NCI-H1930 (cell line): ENCODE measurements around the gene PLCH2.
"Not testable (repeated sequence)": the region's sequence is repeated elsewhere in the genome, so short reads cannot be mapped to it uniquely, and the experiment has no call there.

ENCODE experiments used
- DNase-seq, 2 experiments: peaks; one replicate each; lab custom pipeline; 2025; lab: John Stamatoyannopoulos, UW

The PLCH2 gene

DNA sequence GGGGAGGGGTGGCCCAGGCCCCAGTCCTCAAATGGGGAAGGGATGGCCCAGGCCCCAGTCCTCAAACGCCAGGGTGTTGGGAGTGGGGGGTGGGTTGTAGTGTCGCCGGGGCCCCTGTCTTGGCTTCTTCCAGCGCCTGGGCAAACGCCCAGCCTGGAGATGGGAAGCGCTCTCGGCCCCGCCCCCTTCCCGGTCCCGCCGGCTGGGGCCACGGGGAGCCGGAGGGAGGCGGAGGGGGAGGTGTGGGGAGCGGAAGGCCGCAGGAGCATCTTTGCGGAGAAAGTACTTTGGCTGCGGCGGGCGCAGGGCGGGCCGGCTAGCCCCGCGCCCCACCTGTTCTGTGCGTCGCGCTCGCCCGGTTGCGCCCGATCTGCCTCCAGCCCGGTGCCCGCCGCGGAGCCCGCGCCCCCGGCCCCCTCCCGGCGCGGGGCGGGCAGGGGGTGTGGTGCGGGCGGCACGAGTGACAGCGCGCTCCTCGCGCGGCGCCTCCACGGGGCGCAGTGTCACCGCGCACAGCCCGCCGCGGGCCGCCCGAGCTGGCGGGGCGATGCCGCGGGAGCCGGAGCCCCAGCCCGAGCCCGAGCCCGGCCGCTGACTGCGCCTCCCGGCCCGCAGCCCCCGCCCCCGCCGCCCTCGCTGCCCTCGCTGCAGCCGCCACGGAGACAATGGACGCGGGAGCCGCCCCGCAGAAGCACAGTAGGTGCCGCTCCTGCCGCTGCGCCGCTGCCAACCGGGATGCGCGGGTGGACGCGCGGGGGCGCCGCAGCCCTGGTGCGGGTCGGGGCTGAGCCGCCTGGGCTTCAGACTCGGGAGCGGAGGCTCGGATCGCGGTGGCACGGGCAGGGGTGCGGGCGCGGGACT, 32.6 kb upstream of the PLCH2 start:
- no peak for DNase-seq

DNA sequence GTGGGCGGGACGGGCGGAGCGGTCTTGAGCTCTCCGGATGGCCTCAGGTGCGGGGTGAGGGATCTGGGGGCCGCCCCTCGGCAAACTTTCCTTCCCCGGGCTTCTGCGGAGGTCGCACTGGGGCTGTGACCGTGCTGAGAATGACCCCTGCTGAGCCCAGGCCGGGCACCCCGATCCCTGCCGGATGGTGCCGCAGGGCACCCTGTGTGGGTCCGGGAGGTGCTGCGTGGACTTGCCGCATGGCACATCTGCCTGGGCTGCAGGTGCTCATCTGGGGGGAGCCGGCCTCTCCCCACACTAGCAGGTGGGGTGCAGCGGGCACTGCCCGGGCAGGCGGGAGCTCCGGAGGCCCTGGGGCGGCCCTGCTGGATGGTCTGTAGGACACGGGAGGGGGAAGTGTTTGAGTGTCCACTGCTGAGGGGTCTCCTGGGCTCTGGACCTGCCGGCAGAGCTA, 31.9 kb upstream of the PLCH2 start:
- DNase-seq: no peak

DNA sequence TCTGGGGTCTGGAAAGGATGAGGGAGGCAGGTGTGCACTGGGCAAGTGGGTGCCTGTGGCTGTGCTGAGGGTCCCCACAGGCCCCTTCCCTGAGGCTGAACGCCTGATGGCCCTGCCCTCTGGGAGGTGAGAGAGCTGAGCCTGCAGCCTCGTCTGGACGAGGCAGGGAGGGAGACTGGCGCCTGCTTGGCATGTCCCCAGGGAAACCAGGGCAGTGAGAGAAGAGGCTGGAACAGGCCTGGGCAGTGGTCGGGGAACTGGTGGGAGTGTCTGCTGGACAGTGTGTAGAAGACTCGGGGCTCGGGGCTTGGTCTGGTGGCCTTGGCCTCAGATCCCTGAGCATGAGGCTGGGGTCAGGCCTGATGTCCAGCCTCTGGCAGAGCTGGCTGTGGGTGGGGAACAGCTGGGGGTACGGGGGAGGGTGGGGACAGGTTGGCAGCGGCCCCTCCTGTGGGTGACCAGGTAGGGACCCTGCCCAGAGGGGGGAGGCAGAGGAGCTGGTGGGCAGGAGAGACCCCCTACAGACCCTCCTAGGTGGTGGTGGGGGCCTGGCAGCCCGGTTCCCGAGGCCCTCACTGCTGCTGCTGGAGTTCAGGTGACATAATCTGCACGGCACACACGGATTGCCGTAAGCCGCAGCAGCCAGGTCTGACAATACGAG, 30.8 kb upstream of the PLCH2 start:
- no peak for DNase-seq

DNA sequence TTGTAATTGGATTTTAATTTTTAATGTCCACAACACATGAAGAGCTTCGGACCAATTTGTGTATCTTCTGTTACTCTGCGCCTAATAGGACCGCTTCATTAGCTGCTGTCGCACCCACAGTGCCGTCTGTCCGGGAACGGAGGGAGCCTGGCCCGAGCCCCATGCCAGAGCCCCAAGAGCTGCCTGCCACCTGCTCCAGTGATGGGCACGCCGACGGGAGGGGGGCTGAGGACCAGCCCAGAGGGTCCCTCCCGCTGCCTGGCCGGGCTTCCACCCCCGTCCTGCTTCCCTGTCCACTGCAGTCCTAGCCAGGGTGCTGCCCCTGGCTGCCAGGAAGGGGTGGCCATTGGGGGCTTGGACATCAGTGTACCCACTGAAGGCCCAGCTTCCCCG, 30.3 kb upstream of the PLCH2 start:
- DNase-seq: no peak

DNA sequence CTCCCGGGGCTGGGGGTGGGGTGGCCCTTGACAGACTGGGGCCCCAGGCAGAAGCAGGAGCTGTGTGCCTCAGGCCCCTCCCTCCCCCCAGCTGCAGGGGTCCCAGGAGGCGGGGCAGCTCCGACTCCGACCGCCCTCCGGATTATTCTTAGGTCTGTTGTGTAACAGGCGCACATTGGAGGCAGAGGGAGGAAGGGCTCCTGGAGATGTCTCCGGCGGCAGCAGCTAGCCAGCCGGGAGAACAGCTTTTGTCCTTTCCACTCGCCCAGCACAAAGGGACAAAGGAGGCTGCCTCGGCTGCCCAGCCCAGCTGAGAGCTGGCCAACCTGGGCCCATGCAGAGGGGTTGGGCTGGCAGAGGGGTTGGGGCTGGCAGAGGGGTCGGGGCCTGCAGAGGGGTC, 29.7 kb upstream of the PLCH2 start:
- no peak for DNase-seq

DNA sequence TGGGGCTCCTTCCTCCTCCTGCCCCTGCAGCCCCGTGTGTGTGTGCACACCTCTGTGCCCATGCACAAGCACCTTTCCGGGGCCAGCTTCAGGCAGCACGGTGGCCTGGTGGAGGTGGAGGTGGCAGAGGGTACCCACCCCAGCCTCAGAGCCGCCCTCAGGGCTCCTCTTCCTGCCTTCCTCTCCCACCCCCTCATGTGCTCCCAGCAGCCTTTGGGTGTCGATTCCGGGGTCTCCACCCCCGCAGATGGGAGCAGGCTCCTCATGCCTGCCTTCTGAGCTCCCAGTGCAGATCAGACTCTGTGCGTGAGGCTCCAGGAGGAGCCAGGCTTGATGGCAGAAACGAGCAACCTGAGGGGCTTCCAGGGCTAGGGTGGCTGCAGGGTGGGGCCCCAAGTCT, 29.2 kb upstream of the PLCH2 start:
- DNase-seq: no peak

DNA sequence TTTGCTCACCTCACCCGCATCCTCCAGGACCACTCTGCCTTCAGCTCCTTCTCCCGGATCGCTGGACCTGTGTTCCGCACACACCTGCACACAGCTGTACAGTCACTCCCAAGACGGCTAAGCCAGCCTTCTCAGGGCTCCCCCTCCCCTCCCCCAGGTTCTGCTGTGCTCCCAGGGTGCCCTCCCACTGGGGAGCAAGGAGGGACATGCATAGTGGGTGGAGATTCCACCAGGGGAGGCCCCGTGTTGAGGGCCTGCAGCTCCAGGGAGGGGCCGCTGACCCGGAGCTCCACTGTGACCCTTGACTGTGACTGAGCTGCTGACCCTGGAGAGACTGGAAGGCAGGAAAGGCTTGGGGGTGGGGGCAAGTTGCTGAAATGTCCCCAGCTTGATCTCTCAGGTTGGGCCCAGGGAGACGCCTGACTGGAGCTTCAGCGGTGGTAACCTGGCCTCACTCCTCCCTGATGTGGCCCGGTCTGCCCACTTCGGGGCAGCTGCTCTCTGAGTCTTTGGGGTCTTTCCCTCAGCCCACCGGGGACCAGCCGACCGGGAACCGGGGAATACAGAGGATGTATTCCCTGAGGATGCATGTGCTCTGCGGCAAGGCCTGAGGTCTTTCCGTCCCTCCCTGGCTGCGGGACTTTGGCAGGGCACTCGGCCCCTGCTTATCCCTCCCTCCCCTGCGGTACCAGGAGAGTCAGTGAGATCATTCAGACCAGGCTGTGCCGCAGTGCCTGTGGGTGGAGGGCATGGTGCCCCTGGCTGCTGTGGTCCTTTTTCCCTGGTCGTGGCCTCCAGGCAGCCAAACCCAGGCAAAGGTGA, 28.6 kb upstream of the PLCH2 start:
- no peak for DNase-seq

DNA sequence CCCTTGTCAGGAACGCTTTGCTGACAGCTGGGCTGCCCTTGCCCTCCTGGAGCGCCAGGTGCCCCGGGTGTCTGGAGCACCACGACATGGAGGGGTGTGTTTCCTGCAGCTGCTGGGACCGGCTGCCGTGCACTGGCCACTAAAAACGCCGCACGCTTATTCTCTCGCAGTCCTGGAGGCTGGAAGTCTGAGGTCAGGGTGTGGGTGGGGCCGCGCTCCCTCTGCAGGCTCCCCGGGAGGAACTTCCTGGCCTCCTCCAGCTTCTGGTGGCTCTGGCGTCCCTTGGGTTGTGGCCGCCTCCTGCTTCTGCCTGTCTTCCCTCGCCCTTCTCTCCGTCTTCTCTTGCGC, 28.0 kb upstream of the PLCH2 start:
- DNase-seq: no peak

DNA sequence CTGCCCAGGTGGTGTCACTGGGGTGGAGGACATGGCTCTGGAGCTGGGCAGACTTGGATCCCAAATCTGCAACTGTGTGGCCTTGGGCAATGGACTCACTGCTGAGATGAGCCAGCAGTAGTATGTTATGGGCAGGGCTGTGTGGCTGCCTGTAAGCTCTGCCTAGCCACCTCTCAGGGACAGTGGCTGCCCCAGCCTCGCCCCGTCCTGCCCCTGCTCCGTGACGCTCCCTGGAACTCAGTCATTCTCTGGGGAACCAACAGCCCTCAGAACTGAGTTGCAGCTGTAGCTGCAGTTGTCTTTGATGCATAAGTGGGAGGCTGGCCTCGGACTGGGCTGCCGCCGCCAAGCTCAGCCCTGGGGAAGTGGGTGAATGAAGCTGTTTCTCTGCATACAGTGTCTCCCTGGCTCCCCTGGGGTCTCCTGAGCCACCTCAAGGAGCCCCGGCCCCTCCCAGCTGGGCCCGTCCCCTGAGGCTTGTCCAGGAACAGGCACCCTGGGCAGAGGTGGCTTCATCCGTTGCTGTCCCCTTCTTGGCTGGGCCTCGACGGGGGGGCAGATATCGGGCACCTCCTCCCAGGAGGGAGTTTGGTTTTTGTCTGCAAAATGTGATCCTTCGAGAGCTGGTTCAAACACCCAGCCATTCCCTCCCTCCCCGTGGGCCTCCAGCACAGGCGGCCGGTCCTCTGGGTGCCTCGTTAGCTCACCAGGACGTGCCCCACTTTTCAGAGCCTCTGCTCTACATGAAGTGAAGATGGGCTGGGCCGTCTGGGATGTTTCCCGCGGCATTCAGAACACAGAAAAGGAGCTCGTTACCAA, 26.2 kb upstream of the PLCH2 start:
- DNase-seq: no peak

DNA sequence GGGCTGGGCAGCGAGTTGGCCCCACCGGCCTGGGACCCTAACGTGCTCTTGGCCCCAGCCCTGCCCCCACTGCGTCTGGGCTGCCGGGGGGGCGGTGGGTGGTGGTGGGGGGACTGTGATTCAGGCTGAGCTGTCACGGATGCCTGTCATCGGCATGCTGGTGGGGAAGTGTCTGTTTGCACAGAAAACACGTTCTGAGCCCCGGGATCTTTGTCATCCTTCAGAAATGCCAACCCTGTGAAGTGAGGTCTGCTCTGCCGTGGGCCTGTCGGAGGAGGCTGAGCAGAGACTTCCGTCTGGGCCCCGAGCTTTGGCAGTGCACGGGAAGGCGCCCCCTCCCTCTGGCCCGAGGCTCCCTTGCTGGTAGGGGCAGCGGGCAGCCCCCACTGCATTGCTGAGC, 24.3 kb upstream of the PLCH2 start:
- no peak for DNase-seq

DNA sequence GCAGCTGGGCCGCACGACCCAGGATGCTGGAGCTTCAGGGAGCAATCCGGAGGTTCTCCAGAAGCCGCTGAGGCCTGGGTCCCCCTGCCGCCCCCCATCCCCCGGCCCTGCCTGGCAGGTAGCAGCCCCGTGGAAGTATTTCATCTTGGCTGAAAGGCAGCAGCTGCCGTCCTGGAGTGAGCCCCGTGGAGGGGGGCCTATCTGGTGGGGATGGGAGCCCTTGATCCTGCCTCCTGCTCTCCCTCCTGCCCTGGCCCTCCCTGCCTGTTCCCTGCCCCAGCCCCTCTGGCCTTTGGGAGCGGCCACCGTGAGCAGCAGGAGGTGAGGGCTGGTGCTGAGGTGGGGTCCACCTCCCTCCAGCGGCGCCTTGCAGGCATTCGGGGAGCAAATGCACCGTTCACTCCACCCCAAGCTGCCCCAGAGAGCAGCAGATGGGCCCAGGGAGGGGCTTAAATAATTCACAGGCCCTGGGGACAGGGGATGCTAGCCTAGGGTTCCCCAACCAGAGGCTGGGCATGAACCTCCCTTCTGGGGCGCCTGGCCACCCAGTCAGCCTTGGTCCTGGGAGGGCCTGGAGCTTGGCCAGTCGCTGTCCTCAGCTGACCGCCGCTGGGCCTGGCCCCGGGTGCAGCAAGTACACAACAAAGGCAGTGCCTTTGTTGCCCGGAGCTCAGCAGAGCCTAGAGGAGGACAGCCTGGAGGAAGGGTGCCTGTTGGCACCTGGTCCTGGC, 23.7 kb upstream of the PLCH2 start:
- no peak for DNase-seq

DNA sequence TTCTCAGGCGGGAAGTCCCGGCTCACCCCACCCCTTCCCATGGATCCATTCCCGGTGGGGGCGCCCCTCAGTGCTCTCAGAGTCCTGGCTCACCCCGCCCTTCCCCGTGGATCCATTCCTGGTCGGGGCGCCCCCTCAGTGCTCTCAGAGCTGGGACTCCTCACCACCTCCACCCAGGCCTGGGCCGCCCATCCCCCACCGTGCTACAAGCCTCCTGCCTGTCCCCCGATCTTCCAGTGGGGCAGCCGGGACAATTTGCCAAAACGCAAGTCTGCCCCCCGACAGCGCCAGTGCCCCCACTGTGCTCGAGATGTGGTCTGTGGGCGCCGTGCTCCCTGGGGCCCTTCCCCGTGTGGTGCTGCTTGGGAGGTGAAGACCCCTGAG, 23.2 kb upstream of the PLCH2 start:
- no peak for DNase-seq

DNA sequence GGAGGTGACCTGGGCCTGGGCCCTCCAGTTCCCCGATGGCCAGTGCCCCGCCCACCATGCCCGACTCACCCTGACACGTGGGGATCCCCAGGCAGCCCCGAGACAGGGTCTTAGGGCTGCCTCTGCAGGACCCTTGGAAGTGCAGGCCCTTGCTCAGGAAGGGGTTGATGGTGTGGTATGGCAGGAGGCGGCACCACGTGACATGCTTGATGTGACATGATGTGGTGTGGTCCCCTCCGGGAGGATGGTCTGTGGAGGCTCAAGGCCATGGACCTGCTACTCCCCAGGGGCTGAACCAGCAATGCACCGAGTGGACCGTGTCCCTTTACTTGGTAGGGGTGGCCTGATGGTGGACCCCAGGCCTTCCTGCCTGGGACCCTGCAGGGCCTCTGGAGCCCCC, 21.9 kb upstream of the PLCH2 start:
- DNase-seq: no peak

DNA sequence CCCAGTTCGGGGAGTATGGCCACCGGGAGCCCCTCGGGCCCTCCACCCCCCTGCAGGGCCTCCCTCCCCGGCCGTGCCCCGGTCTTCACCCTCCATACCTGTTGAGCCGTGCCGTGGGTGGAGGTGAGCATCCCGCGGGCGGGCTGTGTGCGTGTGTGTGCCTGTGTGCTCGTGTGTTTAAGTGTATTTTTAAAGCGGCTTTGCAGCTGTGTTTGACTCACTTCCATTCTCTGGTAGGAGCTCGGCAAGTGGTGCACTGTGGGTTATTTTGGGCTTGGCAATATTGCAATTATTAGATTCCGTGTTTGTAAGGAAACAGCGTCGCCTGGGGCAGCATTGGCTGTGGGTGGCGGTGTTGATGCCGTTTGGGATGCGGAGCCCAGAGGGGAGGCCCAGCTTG, 20.3 kb upstream of the PLCH2 start:
- no peak for DNase-seq

DNA sequence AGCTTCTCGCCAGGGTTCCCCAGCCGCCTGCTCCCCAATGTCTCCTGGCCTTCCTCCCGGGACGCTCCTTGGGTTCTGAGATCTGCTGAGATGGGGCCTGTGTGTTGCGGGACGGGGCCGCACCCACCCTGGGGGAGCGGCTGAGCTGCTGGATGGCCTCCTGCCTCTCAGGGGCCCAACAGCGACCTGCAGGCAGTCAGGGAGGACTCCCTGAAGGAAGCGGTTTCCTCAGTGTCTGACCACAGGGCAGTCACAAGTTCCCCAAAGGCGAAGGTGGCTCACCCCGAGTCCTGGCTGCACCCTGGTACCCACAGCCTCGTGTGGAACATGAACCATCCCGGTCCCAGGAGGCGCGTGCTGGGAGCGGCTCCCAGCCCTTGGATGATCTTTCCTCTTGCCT, 18.6 kb upstream of the PLCH2 start:
- DNase-seq: no peak

DNA sequence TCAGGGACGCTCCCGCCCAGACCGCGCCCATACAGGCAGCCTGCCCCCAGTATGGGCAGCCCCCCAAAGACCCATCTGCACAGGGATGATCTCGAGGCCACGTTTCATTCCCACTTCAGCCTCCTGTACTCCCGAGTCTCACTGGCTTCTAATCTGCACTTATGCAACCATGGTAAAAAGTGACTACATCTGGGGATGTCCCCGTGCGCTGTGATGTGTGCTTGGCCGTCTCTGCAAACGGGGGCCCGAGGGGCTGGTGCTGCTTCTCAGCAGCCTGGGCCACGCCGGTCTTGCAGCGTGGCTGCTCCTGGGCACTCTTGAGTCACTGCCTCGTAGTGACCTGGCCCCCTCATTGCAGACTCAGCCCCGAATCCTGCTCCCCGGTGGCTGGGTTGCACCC, 17.4 kb upstream of the PLCH2 start:
- DNase-seq: no peak

DNA sequence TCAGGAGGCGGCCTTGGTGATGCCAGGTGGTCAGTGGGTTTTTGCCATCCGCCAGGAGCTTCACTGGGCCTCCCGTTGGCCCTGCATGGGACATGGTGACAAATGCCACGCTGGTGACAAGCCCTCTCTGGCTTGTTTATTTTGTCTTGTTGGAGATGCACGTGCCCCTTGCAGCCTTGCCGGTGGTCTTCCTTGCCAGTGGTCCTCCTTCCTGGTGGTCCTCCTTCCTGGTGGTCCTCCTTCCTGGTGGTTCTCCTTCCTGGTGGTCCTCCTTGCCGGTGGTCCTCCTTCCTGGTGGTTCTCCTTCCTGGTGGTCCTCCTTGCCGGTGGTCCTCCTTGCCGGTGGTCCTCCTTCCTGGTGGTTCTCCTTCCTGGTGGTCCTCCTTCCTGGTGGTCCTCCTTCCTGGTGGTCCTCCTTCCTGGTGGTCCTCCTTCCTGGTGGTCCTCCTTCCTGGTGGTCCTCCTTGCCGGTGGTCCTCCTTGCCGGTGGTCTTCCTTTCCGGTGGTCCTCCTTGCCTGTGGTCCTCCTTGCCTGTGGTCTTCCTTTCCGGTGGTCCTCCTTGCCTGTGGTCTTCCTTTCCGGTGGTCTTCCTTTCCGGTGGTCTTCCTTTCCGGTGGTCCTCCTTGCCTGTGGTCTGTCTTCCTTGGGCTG, 16.9 kb upstream of the PLCH2 start:
- DNase-seq: not testable (repeated sequence)

DNA sequence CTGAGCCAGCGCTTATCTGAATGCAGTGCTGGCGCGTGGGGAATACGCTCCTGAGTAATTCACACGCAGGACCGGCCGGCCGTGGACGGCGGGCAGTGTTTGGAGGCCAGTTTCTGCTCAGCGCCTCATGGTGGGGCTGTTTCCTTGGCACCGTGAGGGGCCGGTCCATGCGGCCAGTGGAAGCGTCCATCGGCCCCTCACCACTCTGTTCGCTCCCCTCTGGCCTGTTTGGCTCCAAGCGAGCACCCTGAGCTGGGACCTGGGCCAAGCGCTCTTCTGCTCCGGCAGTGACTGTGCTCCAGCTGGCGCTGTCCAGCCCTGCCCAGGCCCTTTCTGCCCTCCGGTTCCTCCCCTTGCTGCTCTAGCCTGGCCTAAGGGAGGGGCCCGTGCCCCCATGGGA, 16.3 kb upstream of the PLCH2 start:
- no peak for DNase-seq

DNA sequence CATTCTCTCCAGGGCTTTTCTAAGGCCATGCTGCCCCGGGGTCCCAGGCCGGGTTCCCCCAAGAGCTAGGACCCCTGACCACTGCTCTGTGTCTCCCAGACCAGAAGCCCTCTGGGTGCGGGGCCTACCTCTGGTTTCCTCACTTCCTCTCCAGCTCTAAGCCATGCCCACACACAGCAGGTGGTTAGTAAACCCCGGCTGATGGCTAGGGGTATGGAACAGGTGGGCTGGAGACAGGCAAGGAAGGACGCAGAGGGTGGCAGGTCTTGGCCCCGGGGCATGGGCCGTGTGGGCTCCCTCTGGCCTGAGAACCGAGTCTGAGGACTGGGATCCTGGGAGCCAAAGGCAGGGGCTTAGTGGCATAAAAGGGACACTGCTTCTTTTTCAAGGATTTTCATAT, 15.9 kb upstream of the PLCH2 start:
- DNase-seq: no peak

DNA sequence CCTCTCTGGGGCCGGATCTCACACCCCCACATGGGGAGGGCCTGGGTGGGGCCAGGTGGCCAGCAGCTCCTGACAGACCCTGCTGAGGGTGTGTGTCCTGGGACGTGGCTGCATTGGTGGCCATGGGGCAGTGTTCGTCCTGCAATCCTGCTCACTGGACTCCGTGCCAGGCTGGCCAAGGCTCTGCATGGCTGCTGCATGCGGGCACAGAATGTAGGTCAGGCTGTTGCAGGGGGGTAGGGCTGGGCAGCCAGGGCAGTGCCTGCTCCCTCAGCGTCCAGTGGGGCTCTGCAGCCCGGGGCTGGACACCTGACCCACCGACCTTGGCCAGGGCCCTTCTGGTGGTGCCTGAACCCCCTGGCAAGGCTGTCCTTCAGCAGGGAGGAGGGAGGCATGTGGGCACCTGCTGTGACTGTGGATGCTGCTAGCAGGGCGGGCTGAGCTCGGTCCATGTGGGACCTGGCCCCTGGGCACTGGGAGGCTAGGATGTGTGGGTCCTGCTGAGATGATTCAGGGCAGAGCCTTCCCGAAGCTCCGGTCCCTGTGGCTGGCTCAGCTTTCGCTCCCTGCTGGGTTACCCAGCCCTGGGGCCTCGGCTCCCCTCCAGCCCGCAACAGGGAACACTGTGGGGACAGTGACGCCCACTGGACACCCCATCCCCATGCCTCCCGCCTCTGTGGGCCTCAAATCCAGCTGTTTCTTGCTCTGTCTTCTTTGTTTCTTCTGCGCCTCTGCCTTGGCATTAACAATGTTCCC, 14.9 kb upstream of the PLCH2 start:
- no peak for DNase-seq
